Adrenal gland (tissue), 5 donors: ENCODE results near the gene POLR1B.

Experiments
- CTCF ChIP-seq, 6 experiments: fragments of 450-650 bp in 4 of 6; fragments of 200-600 bp in 2 of 6; sonication (generic) in 1 of 6; IDR thresholded peaks; 1 replicate in 5 of 6; 2 replicates in 1 of 6; pipeline versions ENCODE4 v1.5.1 to v1.8.0; 2016 to 2021; ENCODE audit warnings: antibody characterized with exemption in 6 of 6, mild to moderate bottlenecking in 2 of 6, moderate library complexity in 1 of 6
- POLR2A ChIP-seq, 2 donors: fragments of 450-650 bp; IDR thresholded peaks; one replicate each; pipeline ENCODE4 v1.6.1; 2017; ENCODE audit warnings: antibody characterized with exemption in 2 of 2, mild to moderate bottlenecking in 2 of 2, moderate library complexity in 1 of 2
- donor health status: DM: no; HTN: no; CAD: no.

DNA sequence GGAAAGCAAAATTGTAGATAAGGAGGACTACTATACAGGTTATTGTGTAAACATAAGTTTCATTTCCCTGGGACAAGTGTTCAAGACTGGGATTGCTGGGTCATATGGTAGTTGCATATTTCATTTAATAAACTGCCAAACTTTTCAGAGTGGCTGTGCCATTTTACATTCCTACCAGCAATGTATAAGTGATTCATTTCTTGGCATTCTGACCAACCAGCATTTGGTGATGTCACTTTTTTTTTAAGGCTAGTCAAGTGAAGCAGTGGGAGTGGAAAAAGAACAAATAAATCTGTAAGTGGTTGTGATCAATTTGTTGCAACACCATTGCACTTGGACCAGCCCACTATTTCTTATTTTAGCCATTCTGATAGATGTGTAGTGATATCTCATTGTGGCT, 37.0 kb downstream of the POLR1B start:
- no peak for TF ChIP-seq CTCF (IDR thresholded peaks at IDR 0.05)
- no peak for TF ChIP-seq POLR2A (IDR thresholded peaks at IDR 0.05)
